Bone marrow (tissue), 2 donors: Measurements from ENCODE around the gene PTH2.
"Not testable (repeated sequence)": the region's sequence is repeated elsewhere in the genome, so short reads cannot be mapped to it uniquely, and the experiment has no call there.

Experiments used
- DNase-seq, 2 donors: peaks; one replicate each; lab custom pipeline; 2025; lab: John Stamatoyannopoulos, UW

The PTH2 gene, protein sequence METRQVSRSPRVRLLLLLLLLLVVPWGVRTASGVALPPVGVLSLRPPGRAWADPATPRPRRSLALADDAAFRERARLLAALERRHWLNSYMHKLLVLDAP

DNA sequence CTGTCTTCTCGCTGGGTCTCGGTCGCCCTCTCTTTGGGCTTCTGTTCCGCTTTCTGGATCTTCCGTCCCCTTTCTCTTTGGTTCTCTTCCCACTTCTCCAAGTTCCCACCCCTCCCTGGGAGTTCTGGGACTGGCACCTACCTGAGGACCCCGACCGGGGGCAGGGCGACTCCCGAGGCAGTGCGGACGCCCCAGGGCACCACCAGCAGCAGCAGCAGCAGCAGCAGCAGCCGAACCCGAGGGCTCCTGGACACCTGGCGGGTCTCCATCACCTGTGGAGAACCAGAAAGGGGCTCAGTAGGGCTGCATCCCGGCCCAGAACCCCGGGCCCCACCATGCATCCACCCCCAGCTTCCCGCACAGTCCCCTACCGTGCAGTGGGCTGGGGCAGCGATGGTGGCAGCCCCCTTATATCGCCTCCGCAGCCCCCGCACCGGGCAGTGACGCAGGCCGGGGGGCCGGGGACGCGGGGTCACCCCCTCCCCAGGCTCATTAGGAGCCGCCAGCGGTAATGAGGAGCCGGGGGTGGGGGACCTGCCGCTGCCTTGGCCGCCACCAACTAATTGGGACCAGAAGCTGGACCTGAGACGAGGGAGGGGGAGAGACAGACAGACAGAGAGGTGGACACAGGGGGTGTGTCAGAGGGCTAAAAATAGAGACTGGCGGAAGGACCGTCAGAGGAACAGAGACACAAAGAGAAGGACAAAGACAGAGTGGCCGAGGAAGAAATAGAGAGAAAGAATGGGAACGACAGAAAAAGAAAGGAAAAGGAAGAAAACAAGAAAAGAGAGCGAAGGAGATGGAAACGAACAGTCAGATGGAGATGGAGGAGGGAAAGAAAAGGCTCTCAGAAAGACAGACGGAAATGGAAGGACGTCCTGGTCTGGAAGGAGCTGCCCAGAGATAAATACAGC, at the start of gene PTH2:
TSS of gene PTH2 (minus strand) at position 371 of the 914 bp plus-strand sequence. CDS start at position 269, 102 bp downstream.
- no peak for DNase-seq

DNA sequence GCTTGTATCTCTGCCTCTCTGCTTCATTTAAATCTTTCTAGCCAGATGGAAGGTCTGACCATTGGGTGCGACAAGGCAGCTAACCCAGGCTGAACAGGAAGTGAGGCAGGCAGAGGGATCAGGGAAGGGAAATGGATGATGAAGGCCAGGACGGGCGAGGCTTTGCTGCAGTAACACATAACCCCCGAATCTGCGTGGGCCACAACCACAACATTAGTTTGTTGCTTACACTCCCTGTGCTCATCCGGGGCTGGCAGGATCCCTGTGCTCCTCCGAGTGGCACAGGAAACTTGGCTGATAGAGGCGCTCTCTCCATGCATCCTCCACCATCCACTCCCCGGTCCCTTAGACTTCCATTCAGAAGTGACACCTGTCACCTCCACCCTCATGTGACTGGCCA, 49.7 kb upstream of the PTH2 start:
- no peak for DNase-seq

DNA sequence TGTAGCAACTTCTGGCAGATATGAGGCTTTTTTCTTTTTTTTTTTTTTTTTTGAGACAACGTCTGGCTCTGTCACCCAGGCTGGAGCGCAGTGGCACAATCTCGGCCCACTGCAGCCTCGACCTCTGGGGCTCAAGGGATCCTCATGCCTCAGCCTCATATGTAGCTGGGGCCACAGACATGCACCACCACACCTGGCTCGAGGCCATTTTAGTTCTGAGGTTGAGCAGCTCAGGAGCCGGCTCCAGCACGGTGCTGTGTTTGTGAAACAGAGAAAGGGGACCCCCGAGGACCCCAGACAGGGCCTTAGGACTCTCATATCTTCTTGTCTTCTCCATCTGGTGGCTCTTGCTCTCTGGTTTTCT, 47.4 kb upstream of the PTH2 start:
- DNase-seq, result no peak

DNA sequence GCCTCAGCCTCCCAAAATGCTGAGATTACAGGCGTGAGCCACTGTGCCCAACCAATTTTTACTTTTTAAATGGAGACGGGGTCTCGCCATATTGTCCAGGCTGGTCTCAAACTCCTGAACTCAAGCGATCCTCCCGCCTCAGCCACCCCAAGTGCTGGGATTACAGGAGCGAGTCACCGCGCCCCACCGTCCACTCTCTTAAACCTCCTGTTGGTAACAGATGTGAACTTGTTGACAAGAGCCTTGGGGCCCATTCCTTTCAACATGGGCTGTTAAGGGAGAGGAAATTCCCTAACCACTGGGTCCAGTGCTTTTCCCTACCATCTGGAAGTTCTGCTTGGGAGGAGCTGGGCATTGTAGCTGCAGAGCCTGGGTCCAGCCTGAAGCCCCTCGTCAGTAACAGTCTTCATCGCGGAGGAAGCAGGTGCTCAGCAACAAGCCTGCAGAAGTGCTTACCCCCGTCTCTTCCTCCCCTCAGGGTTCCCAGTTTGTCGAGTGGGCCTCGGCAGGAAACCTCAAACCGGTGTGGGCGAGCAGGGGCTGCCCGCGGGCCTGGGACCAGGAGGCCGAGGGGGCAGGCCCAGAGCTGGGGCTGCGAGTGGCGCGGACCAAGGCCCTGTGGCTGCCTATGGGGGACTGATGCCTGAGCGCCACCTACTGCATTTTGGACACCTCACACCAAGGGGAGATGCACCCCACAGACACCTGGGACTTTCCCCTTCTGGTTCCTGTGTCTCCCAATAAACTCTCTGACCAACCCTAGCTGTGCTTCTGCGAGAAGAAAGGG, 46.8 kb upstream of the PTH2 start:
- DNase-seq, result peak; percentile 9 to 76

DNA sequence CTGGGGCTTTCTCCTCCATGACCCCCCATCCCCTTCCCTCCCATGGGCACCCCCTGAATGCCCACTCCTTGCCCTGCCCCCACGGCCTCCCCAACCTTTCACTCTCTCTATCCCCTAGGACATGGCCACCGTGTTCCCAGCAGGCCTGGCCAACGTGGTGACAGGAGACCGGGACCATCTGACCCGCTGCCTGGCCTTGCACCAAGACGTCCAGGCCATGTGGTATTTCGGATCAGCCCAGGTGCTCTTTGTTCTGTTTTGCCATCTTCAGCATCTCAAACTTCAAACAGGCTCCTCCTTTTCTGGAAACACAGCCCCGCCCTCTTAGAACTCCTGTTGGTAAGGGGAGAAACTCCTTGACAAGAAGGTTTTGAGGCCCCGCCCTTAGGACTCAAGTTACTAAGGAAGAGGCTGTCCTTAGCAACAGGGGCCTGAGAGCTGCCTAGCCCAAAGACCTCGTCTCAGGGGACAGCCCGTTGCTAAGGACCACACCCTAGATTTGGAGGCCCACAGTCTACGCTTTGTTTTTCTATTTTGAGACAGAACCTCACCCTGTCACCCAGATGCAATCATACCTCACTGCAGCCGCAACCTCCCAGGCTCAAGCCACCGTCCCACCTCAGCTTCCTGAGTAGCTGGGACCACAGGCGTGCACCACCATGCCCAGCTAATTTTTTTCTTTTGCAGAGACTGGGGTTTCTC, 45.7 kb upstream of the PTH2 start:
- DNase-seq, result no peak

DNA sequence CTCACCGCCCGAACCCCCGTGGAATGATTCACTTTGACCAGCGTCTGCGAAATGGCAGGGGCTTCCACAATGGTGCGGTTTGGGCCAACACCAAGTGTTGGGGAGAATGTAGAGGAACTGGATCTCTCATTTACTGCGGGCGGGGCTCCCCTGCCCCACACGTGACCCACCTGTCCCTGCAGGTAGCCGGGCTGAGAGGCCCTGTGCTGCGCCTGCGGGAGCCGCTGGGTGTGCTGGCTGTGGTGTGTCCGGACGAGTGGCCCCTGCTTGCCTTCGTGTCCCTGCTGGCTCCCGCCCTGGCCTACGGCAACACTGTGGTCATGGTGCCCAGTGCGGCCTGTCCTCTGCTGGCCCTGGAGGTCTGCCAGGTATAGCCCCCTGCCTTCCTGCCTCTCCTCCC, 45.0 kb upstream of the PTH2 start:
- DNase-seq, result no peak

DNA sequence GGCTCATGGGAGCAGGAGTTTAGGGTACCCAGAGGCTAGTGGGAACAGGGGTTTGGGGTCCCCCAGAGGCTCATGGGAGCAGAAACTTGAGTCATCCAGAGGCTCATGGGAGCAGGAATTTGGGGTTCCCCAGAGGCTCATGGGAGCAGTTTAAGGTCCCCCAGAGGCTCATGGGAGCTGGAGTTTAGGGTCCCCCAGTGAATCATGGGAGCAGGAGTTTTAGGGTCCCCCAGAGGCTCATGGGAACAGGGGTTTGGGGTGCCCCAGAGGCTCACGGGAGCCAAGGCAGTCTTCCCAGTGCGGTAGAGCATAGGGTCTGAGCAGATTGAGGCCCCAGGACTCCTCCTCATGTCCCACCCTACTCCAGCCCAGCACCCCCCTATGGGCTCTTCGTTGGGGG, 42.1 kb upstream of the PTH2 start:
- DNase-seq, result no peak

DNA sequence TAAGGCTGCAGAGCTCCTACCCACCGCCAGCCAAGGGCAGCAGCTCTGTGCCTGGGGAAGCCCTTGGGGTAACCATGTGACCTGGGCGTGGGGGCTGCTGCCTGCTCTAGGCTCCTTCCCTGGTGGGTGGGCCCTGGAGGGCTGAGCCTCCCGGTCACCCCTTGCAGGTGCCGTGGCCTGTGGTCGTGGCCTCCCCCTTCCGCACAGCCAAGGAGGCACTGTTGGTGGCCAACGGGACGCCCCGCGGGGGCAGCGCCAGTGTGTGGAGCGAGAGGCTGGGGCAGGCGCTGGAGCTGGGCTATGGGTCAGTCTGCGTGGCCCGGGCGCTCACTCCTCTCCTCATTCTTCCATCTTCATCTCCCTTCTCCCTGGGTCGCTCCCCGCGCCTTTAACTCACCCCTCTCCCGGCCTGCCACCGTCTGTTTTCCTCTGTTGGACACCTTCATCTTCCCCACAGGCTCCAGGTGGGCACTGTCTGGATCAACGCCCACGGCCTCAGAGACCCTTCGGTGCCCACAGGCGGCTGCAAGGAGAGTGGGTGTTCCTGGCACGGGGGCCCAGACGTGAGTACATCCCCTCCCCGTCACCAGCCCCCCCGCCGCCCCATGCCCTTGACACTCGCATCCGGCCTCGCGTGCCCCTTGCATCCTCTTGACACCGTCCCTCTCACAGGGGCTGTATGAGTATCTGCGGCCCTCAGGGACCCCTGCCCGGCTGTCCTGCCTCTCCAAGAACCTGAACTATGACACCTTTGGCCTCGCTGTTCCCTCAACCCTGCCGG, 40.9 kb upstream of the PTH2 start:
- DNase-seq, result no peak

DNA sequence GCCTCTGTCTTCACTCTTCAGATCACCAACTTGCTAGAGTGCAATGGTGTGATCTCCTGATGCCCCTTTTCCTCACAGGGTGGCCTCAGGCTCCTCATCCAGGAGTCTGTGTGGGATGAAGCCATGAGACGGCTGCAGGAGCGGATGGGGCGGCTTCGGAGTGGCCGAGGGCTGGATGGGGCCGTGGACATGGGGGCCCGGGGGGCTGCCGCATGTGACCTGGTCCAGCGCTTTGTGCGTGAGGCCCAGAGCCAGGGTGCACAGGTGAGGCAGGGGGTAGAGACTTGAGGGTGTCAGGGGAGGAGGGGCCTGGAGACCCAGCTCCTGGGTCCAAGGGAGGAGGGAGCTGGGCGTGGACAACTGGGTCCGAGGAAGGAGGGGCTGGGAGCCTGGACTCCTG, 39.3 kb upstream of the PTH2 start:
- DNase-seq, result no peak

DNA sequence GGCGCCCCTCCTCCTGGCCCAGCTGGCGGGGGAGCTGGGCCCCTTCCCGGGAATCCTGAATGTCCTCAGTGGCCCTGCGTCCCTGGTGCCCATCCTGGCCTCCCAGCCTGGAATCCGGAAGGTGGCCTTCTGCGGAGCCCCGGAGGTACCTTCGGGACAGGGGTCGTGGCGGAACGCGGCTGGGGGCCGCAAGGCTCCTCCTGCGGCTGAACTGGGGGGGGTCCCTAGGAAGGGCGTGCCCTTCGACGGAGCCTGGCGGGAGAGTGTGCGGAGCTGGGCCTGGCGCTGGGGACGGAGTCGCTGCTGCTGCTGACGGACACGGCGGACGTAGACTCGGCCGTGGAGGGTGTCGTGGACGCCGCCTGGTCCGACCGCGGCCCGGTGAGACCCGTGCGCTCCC, 38.4 kb upstream of the PTH2 start:
- DNase-seq, result no peak

DNA sequence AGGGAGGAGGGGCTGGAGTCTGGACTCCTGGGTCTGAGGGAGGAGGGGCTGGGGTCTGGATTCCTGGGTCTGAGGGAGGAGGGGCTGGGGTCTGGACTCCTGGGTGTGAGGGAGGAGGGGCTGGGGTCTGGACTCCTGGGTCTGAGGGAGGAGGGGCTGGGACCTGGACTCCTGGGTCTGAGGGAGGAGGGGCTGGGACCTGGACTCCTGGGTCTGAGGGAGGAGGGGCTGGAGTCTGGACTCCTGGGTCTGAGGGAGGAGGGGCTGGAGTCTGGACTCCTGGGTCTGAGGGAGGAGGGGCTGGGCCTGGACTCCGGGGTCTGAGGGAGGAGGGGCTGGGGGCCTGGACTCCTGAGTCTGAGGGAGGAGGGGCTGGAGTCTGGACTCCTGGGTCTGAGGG, 37.9 kb upstream of the PTH2 start:
- not testable (repeated sequence) for DNase-seq

DNA sequence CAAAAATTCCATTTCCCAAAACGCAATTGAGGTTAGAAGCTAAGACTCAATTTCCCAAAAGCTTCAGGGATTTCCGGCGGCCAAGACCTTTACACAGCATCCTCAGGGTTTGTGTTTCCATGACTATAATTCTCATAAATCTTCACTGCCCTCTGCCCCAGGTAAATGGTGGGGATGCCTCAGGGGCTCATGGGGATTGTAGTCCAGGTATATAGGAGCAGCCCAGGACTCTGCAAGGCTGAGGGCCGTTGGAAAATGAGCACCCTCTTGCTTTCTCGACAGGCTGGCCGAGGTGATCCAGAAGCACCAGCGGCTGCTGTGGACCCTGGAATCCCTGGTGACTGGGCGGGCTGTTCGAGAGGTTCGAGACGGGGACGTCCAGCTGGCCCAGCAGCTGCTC, 36.1 kb upstream of the PTH2 start:
- DNase-seq, result no peak

DNA sequence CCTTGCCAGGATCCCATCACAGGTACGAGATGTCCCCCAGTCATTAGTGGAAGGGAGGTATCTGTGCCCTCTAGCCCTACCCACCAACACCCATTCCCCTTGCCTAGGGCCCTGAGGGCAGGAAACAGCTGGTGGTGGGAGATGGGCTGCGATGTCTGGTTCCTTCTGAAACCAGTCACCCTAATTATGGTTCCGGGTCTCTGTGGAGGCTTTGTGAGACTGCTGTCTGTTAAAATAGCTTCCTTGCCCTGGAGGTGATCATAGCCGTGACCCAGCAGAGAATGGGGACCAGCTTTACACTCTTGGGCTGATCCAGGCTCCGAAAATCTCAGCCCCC, 35.3 kb upstream of the PTH2 start:
- DNase-seq, result no peak

DNA sequence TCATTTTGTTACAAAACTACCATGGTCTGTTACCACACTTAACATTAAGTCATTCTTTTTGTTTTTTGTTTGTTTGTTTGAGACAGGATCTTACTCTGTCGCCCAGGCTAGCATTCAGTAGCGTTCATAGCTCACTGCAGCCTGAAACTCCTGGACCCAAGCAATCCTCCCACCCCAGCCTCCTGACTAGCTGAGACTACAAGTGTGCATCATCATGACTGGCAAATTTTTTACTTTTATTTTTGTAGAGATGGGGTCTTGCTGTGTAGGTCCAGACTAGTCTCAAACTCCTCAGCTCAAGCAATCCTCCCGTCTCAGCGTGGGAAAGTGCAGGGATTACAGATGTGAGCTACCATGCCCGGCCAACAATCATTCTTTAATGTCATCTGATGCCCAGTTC, 33.1 kb upstream of the PTH2 start:
- no peak for DNase-seq

DNA sequence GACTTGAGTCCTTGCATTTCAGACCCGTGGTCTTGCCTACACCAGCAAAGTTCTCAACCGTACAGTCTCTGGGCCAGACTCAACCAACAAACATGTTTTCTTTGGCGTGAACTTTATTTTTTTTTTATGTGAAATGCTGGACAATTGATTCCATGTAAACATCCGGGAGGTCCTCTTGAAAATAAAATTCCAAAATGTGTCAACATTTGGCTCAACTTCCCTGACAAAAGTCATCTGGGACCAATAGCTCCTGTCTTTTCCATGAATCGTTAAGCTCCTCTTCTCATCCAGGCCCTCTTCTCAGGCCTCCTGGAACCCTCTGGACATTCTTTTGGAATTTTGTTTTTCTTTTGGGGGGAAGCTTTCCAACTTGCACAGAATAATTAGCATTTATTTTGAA, 32.5 kb upstream of the PTH2 start:
- no peak for DNase-seq

DNA sequence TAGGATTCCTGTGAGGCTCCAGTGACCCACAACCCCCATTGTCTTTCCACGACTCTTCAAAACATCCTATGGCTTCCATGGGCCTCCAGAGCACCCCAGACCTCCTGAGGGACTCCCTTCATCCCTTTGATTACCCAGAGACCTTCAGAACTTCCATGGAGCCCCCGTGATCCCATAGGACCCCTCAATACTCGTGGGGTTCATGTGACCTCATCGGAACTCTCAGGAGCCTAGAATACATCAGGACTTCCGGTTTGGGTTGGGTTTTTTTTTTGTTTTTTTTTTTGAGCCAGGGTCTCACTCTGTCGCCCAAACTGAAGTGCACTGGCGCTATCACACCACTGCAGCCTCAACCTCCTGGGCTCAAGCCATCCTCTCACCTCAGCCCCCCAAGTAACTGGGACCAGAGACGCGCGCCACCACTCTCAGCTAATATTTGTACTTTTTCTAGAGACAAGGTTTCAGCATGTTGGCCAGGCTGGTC, 30.6 kb upstream of the PTH2 start:
- DNase-seq, result no peak

DNA sequence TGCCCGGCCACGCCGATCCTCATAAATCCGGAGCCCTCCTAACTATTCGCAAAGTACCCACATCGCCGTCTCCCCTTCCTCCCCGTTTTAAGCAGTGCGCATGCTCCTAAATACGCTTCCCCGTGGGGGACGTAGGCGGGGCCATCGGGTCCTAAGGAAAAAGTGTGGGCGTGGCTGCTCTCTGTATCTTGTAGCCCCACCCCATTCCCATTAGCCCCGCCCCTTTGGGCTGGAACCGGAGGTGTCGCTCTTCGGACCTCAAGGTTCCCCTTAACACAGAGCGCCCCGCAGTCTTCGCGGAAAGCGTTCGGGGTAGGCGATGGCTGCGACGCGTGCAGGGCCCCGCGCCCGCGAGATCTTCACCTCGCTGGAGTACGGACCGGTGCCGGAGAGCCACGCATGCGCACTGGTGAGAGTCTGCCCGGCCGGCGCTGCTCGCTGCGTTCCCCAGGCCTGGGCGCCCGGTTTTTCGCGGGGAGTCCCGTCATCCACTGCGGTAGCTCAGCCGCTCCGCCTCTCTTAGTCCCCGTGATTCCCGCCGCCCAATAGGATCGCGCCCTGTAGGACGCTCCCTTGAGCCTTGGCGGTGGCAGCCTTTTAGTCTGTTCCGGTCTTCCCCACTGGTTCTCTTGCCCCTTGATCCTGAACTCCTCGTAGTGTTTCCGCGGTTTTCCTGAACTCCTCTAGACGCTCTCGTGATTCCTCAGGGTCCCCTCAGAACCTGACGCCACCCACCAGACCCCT, 29.9 kb upstream of the PTH2 start, which contains the start of gene ALDH16A1:
TSS of gene ALDH16A1 (plus strand) at position 213 of the 744 bp plus-strand sequence. CDS start at position 320, 107 bp downstream.
- peak; percentile 98 for DNase-seq

DNA sequence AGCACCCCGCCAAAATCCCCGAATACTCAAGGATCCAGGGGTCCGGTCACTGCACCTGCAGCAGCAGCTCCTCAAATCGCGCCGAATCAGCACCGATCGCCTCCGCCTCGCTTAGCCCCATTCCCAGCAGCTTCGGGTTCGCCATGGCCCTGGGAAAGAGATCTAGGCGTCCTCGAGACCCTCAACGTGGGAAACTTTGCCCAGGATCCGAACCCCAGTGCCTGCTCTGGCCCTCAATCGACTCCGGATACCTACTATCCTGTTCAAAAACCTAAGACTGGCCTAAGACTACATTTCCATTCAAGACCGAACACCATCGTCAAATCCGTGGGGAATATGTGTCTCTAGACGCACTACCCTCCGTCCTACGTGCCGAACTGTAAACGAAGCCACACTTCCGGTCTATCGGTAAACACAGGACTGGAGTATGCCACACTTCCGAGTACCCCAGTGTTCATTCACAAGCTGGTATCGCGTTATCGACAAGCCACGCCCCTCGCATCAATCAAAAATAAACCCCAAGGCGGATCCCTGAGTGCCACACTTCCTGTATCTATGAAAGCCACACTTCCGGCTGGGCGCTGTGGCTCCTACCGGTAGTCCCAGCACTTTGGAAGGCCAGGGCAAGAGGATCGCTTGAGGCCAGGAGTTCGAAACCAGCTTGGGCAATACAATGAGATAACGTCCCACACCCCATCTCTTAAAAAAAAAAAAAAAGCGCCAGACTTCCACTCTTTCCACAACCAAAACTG, 28.4 kb upstream of the PTH2 start, which contains the start of gene PIH1D1:
TSS of gene PIH1D1 (minus strand) at position 385 of the 752 bp plus-strand sequence. CDS start at position 145, 240 bp downstream.
- peak; percentile 72 to 99 for DNase-seq

DNA sequence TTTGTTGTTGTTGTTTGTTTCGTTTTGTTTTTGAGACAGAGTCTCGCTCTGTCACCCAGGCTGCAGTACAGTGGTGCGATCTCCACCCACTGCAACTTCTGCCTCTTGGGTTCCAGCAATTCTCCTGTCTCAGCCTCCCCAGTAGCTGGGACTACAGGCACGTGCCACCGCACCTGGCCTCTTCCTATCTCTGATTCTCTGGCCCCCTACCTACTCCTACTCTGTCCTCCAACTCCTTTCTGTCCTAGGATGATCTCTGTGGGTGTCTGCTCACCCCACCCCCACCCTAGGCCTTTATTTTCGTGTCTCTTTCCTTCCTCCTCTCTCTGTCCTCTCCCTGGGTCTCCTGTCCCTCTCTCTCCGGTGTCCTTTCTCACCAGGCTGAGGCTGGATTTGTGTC, 27.2 kb upstream of the PTH2 start:
- no peak for DNase-seq

DNA sequence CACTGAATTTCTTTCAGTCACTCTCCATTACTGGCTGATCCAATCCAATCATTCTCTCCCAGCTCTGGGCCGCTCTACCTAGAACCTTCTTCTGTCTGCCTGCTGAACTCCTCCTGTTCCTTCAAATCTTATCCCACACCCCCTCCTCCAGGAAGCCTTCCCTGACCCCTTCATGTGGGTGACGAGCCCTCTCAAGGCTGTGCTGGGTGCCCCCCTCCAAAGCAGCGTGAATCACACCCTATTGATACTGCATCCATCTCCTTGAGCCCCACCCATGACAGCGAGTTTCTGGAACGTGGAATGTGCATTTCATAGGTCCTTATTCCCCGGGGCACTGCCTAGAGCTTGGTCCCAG, 25.2 kb upstream of the PTH2 start:
- no peak for DNase-seq
